CD4-positive, alpha-beta memory T cell (primary cell): Measurements from ENCODE around the gene RTP2. TPM values are rescaled to one million over a fixed set of nuclear protein-coding genes. Genes with fewer than 3 reads are reported as not detected.

ENCODE experiments used
- CTCF ChIA-PET: fragments of 350-600 bp; sonication (Branson Sonifier 250); formaldehyde crosslinking; loops from one replicate; lab custom pipeline; 2021; ENCODE audit warnings: inconsistent platforms; ENCODE audit not compliant: partially characterized antibody; lab: Charles Lee
- POLR2A ChIA-PET: fragments of 350-600 bp; sonication (Branson Sonifier 250); formaldehyde crosslinking; loops from one replicate; lab custom pipeline; 2021; ENCODE audit not compliant: partially characterized antibody; lab: Charles Lee
- DNase-seq, 5 donors: peaks; one replicate each; pipeline versions ENCODE4 v3.0.0 to v3.0.0-alpha.2; 2020 to 2022; ENCODE audit warnings: mixed read lengths in 1 of 5
- H3K27ac ChIP-seq: one replicate; pipeline ENCODE4 v1.7.0; 2013; ENCODE audit warnings: low read depth, low read length
- H3K27me3 ChIP-seq: 2 replicates; pipeline ENCODE4 v1.7.0; 2013; ENCODE audit warnings: mild to moderate bottlenecking, low read length, moderate library complexity; ENCODE audit not compliant: insufficient read depth
- H3K36me3 ChIP-seq: 2 replicates; pipeline ENCODE4 v1.7.0; 2013; ENCODE audit warnings: mild to moderate bottlenecking, low read length, moderate library complexity; ENCODE audit not compliant: insufficient read depth
- H3K4me1 ChIP-seq: 2 replicates; pipeline ENCODE4 v1.7.0; 2013; ENCODE audit warnings: mild to moderate bottlenecking, low read length, moderate library complexity; ENCODE audit not compliant: insufficient read depth
- H3K4me3 ChIP-seq, 2 donors: one replicate each; pipeline ENCODE4 v1.7.0; 2013; ENCODE audit warnings: low read length in 2 of 2, mild to moderate bottlenecking in 1 of 2
- H3K9me3 ChIP-seq, 2 donors: one replicate each; pipeline ENCODE4 v1.7.0; 2013; ENCODE audit warnings: low read length in 2 of 2, control low read depth in 1 of 2; ENCODE audit not compliant: control insufficient read depth in 1 of 2
- H3K27ac Mint-ChIP-seq, 7 donors: one replicate each; pipeline ENCODE4 v1.8.0; 2020 to 2021; ENCODE audit warnings: mixed read lengths in 7 of 7, mild to moderate bottlenecking in 6 of 7, inconsistent platforms in 3 of 7, moderate library complexity in 3 of 7
- H3K27me3 Mint-ChIP-seq, 2 donors: one replicate each; pipeline ENCODE4 v1.8.0; 2020 to 2021; ENCODE audit warnings: mixed read lengths in 2 of 2
- H3K36me3 Mint-ChIP-seq, 2 donors: one replicate each; pipeline ENCODE4 v1.8.0; 2020 to 2021; ENCODE audit warnings: mixed read lengths in 2 of 2, inconsistent platforms in 1 of 2, mild to moderate bottlenecking in 1 of 2
- H3K4me1 Mint-ChIP-seq, 4 donors: one replicate each; pipeline ENCODE4 v1.8.0; 2020 to 2021; ENCODE audit warnings: mixed read lengths in 4 of 4, mild to moderate bottlenecking in 1 of 4
- H3K4me3 Mint-ChIP-seq, 8 donors: one replicate each; pipeline ENCODE4 v1.8.0; 2020 to 2021; ENCODE audit warnings: mixed read lengths in 8 of 8, mild to moderate bottlenecking in 7 of 8, moderate library complexity in 6 of 8, inconsistent platforms in 3 of 8
- H3K9me3 Mint-ChIP-seq, 8 donors: one replicate each; pipeline ENCODE4 v1.8.0; 2020 to 2021; ENCODE audit warnings: mixed read lengths in 8 of 8, mild to moderate bottlenecking in 5 of 8, inconsistent platforms in 3 of 8, moderate library complexity in 1 of 8
- intact Hi-C: fragments of 100-400 bp; cut with micrococcal nuclease; formaldehyde crosslinking; loops from one replicate; pipeline ENCODE4 v1.15.1; 2023
- polyA plus RNA-seq, 2 donors: library from polyadenylated mRNA; unstranded; fragments of 300-500 nt; fragmentation: Illumina TruSeq; gene quantifications; one replicate each; pipeline ENCODE4 v1.2.3, GENCODE V29; 2021
- total RNA-seq, 2 experiments: library from RNA; stranded (reverse); gene quantifications; one replicate each; pipeline ENCODE4 v1.2.3, GENCODE V29; 2021

RTP2 gene
- total and polyA plus RNA-seq, 4 experiments from 2014 or later, result not detected

GRCh38 chr3:187714404-187714979 lies 12.1 kb upstream of the RTP2 start:
- Mint-ChIP-seq H3K36me3 (no peaks in the 10 kb centered on the region), H3K27me3 (no peaks in the 10 kb centered on the region), H3K4me1 (peaks cover 13 to 18% (median 17%) of the 10 kb centered on the region in 4 donors), H3K27ac (peak overlapping the region in 6 of 7 donors; percentile 13 to 61 (median 19)), H3K4me3 (peak overlapping the region in 2 of 8 donors; percentile 63 to 65), H3K9me3 (peaks cover 0 to 2% (median 0%) of the 10 kb centered on the region in 8 donors)
- intact Hi-C loops, result loop anchor here (1.0 to 2.0 kb wide), 2 partner anchors 36 to 395 kb away; no protein-coding TSS in a partner anchor
- Histone ChIP-seq H3K27me3 (no peaks in the 10 kb centered on the region), H3K27ac (no peak overlapping the region), H3K36me3 (no peaks in the 10 kb centered on the region), H3K9me3 (no peaks in the 10 kb centered on the region), H3K4me3 (no peak overlapping the region), H3K4me1 (peaks cover 15% of the 10 kb centered on the region)
- POLR2A ChIA-PET, result no interaction called here
- peak; percentile 65 to 75 (median 70) for DNase-seq
- CTCF ChIA-PET, result interaction anchor here (0.7 to 9.9 kb wide), 14 partner anchors 9 to 1240 kb away, joined by 3 to 159 read pairs (median 6); partner anchors contain the start of gene RTP4

GRCh38 chr3:187713504-187713903 lies 11.1 kb upstream of the RTP2 start:
- Histone ChIP-seq H3K27ac (no peak overlapping the region), H3K27me3 (no peaks in the 10 kb centered on the region), H3K4me1 (peaks cover 15% of the 10 kb centered on the region), H3K36me3 (no peaks in the 10 kb centered on the region), H3K4me3 (no peak overlapping the region), H3K9me3 (no peaks in the 10 kb centered on the region)
- ChIA-PET CTCF (interaction anchor here (0.9 to 9.9 kb wide), 10 partner anchors 9 to 1240 kb away, joined by 3 to 159 read pairs (median 16); partner anchors contain the start of genes RTP2 and RTP4), POLR2A (no interaction called here)
- H3K36me3 Mint-ChIP-seq, result no peaks in the 10 kb centered on the region
- intact Hi-C loops, result no loop called here
- H3K27me3 Mint-ChIP-seq, result no peaks in the 10 kb centered on the region
- H3K4me3 Mint-ChIP-seq, result peak overlapping the region in 6 of 8 donors; percentile 12 to 65 (median 35)
- H3K9me3 Mint-ChIP-seq, result peaks cover 0 to 2% (median 0%) of the 10 kb centered on the region in 8 donors
- peak; percentile 40 to 58 (median 53) for DNase-seq
- peaks cover 13 to 18% (median 17%) of the 10 kb centered on the region in 4 donors for H3K4me1 Mint-ChIP-seq
- H3K27ac Mint-ChIP-seq, result peak overlapping the region in 3 of 7 donors; percentile 38 to 75 (median 44)

GRCh38 chr3:187709155-187709554 lies 6.8 kb upstream of the RTP2 start:
- CTCF ChIA-PET, result interaction anchor here (0.9 to 8.4 kb wide), 3 partner anchors 13 to 391 kb away, joined by 3 to 50 read pairs (median 11); no protein-coding TSS in a partner anchor
- Mint-ChIP-seq H3K4me3 (no peak overlapping the region), H3K36me3 (no peaks in the 10 kb centered on the region), H3K9me3 (peaks cover 0 to 2% (median 0%) of the 10 kb centered on the region in 8 donors), H3K27me3 (no peaks in the 10 kb centered on the region), H3K27ac (no peak overlapping the region), H3K4me1 (peaks cover 7 to 12% (median 12%) of the 10 kb centered on the region in 4 donors)
- H3K36me3 ChIP-seq, result no peaks in the 10 kb centered on the region
- no peak overlapping the region for H3K27ac ChIP-seq
- no peaks in the 10 kb centered on the region for H3K27me3 ChIP-seq
- no peak overlapping the region for H3K4me3 ChIP-seq
- H3K4me1 ChIP-seq, result peaks cover 12% of the 10 kb centered on the region
- intact Hi-C loops, result no loop called here
- POLR2A ChIA-PET, result no interaction called here
- no peak for DNase-seq
- no peaks in the 10 kb centered on the region for H3K9me3 ChIP-seq

- intact Hi-C loops, result no loop called here
- ChIA-PET POLR2A (no interaction called here), CTCF (interaction anchor here (0.9 to 8.4 kb wide), 3 partner anchors 13 to 390 kb away, joined by 3 to 50 read pairs (median 11); no protein-coding TSS in a partner anchor)
- no peak for DNase-seq
- no peak overlapping the region for H3K27ac ChIP-seq
- Mint-ChIP-seq H3K4me3 (no peak overlapping the region), H3K27me3 (no peaks in the 10 kb centered on the region), H3K9me3 (peaks cover 0 to 2% (median 0%) of the 10 kb centered on the region in 8 donors), H3K36me3 (no peaks in the 10 kb centered on the region), H3K27ac (no peak overlapping the region), H3K4me1 (peaks cover 3 to 8% (median 7%) of the 10 kb centered on the region in 4 donors)
- peaks cover 8% of the 10 kb centered on the region for H3K4me1 ChIP-seq
- no peaks in the 10 kb centered on the region for H3K27me3 ChIP-seq
- no peaks in the 10 kb centered on the region for H3K9me3 ChIP-seq
- no peaks in the 10 kb centered on the region for H3K36me3 ChIP-seq
- H3K4me3 ChIP-seq, result no peak overlapping the region
Measured at GRCh38 chr3:187708696-187709095, 6.3 kb upstream of the RTP2 start.

- H3K27ac Mint-ChIP-seq, result no peak overlapping the region
- DNase-seq, result no peak
- no peak overlapping the region for H3K4me3 ChIP-seq
- no peak overlapping the region for H3K27ac ChIP-seq
- H3K4me1 Mint-ChIP-seq, result no peaks in the 10 kb centered on the region
- intact Hi-C loops, result no loop called here
- H3K4me1 ChIP-seq, result no peaks in the 10 kb centered on the region
- no peaks in the 10 kb centered on the region for H3K36me3 ChIP-seq
- H3K27me3 ChIP-seq, result no peaks in the 10 kb centered on the region
- H3K9me3 Mint-ChIP-seq, result no peaks in the 10 kb centered on the region
- H3K36me3 Mint-ChIP-seq, result no peaks in the 10 kb centered on the region
- ChIA-PET CTCF (interaction anchor here (1.4 to 8.4 kb wide), 3 partner anchors 13 to 389 kb away, joined by 4 to 50 read pairs (median 11); no protein-coding TSS in a partner anchor), POLR2A (no interaction called here)
- no peaks in the 10 kb centered on the region for H3K9me3 ChIP-seq
- no peaks in the 10 kb centered on the region for H3K27me3 Mint-ChIP-seq
- no peak overlapping the region for H3K4me3 Mint-ChIP-seq
Measured at GRCh38 chr3:187706971-187707370, 4.6 kb upstream of the RTP2 start.

- CTCF ChIA-PET, result interaction anchor here (1.3 to 8.4 kb wide), 4 partner anchors 10 to 387 kb away, joined by 3 to 50 read pairs (median 8); no protein-coding TSS in a partner anchor
- Histone ChIP-seq H3K27ac (no peak overlapping the region), H3K9me3 (no peaks in the 10 kb centered on the region), H3K4me3 (no peak overlapping the region), H3K36me3 (no peaks in the 10 kb centered on the region), H3K4me1 (no peaks in the 10 kb centered on the region), H3K27me3 (no peaks in the 10 kb centered on the region)
- DNase-seq, result no peak
- POLR2A ChIA-PET, result no interaction called here
- no peaks in the 10 kb centered on the region for H3K27me3 Mint-ChIP-seq
- H3K4me1 Mint-ChIP-seq, result no peaks in the 10 kb centered on the region
- no peaks in the 10 kb centered on the region for H3K36me3 Mint-ChIP-seq
- H3K4me3 Mint-ChIP-seq, result no peak overlapping the region
- H3K27ac Mint-ChIP-seq, result no peak overlapping the region
- H3K9me3 Mint-ChIP-seq, result no peaks in the 10 kb centered on the region
- intact Hi-C loops, result no loop called here
Measured at GRCh38 chr3:187705164-187705563, 2.8 kb upstream of the RTP2 start.

- Histone ChIP-seq H3K4me1 (no peaks in the 10 kb centered on the region), H3K27me3 (no peaks in the 10 kb centered on the region), H3K27ac (no peak overlapping the region), H3K36me3 (no peaks in the 10 kb centered on the region), H3K4me3 (no peak overlapping the region), H3K9me3 (no peaks in the 10 kb centered on the region)
- H3K27me3 Mint-ChIP-seq, result peaks cover 0 to 3% of the 10 kb centered on the region in 2 donors
- no peak overlapping the region for H3K4me3 Mint-ChIP-seq
- intact Hi-C loops, result no loop called here
- no peaks in the 10 kb centered on the region for H3K9me3 Mint-ChIP-seq
- CTCF ChIA-PET, result interaction anchor here (1.7 to 4.1 kb wide), 2 partner anchors 21 to 381 kb away, joined by 11 to 15 read pairs; no protein-coding TSS in a partner anchor
- H3K4me1 Mint-ChIP-seq, result no peaks in the 10 kb centered on the region
- H3K27ac Mint-ChIP-seq, result no peak overlapping the region
- no peak for DNase-seq
- POLR2A ChIA-PET, result no interaction called here
- H3K36me3 Mint-ChIP-seq, result no peaks in the 10 kb centered on the region
Measured at GRCh38 chr3:187700249-187700648, 2.1 kb downstream of the RTP2 start.
